Activated CD8-positive, alpha-beta memory T cell treated with anti-CD3 and anti-CD28 coated beads, Interleukin-2, amount 50 U/mL, for 24 hours (primary cell): ENCODE measurements around the gene MSL1.

ENCODE experiments used
- DNase-seq: peaks from one replicate; pipeline ENCODE4 v3.0.0-alpha.2; 2020; ENCODE audit errors: extremely low read depth

MSL1 gene

GRCh38 chr17:40104594-40105486 lies 16.9 kb upstream of the MSL1 start:
- no peak for DNase-seq

DNA sequence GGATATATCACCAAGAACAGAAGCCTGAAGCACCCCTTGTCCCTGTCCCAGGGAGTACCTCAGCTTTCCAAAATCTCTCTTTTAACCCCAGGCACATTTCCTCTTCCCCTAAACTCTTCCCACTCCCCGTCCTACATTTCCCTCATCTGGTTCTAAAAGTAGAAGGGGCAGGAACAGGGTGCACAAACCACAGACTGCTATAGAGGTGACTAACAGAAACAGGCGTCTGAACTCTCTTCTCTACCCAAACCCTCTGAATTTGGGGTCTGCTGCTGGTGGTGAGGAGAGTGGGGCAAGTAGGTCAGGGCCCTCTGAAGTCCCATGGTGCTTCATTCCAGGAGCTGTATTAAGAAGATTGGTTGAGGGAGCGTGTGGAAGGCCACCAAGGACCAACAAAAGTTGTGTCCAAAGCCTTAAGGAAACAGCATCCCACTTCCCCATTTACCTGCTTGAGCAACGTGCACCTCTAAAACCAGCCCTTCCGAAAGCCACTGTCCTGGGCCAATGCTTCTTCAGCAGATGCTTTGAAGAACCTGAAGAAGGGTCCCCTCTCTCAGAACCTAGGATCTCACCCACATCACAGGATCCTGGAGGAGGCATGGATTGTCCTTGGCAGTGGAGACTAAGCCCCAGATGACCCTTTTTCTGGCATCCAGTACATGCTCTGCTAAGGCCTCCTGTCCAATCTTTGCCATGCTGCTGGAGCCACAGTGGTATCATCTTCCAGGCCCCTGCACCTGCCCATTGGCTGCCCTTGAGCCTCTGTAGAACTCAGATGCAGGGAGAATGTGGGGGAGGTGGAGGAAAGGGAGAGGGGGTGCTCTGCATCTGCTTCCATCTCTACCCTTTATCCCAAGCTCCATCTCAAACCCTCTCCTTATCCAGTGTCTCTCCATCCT lies 15.7 kb upstream of the MSL1 start:
- DNase-seq: no peak

DNA sequence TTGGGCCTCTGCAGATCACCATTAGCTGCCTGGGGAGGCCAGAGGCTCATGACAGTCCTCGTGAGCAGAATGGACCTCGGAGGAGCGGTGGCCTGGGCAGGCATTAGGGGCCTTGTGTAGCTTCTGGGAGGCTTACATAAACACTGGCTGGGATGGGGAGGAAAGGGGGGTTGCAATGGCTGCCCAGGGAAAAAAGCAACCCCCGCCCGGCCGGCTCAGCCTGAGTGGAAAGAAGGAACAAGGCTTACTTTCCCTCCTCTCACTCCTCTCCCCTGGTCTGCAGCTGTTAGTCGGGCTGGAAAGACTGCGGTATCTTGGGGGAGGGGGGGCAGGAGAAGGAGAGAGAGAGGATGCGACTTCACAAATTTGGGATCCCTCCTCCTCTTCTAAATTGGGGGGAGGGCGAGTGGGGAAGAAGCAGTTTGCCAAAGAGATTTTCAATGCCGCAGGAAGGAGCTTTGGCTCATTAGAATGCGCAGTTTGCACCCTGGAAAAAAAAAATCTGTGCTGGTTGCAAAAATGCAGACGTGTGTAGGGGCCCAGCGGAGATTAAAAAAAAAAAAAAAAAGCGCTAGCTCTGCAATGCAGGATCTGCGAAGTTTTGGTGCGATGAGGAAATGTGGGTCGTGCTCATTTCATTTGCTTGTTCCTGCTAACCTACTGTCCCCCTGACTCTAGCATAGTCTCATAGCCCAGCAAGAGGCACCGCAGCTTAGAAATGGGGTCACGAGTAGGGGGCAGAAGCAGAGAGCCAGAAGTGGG lies 14.8 kb upstream of the MSL1 start:
- DNase-seq: no peak

GRCh38 chr17:40107522-40108174 lies 14.1 kb upstream of the MSL1 start:
- no peak for DNase-seq

DNA sequence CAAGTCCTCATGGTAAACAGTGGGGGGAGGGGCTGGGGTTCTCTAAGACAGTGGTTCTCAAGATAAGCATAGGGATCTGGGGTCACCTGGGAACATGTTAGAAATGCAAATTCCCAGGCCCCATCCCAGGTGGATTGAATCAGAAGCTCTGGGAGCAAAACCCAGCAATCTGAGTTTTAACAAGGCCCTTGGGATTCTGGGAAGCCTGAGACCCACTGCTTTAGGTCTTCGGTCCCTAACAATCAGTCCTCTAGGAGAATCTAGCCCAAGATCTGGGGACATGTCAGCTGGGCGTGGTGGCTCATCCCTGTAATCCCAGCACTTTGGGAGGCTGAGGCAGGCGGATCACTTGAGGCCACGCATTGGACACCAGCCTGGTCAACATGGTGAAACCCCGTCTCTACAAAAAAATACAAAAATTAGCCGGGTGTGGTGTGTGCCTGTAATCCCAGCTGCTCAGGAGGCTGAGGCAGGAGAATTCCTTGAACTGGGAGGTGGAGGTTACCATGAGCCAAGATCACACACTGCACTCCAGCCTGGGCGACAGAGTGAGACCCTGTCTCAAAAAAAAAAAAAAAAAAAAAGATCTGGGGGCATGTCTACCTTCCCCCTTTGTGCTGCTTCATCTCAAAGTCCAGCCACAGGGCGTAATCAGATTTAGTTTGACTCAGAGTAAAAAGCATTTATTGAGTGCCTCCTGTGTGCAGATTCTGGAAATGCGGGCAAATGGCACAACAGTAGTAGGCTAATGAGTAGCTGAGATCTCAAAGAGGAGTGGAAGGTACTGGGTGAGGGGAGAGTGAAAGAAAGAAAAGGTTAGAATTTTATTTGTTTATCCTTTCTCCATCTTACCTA lies 12.6 kb upstream of the MSL1 start:
- no peak for DNase-seq

DNA sequence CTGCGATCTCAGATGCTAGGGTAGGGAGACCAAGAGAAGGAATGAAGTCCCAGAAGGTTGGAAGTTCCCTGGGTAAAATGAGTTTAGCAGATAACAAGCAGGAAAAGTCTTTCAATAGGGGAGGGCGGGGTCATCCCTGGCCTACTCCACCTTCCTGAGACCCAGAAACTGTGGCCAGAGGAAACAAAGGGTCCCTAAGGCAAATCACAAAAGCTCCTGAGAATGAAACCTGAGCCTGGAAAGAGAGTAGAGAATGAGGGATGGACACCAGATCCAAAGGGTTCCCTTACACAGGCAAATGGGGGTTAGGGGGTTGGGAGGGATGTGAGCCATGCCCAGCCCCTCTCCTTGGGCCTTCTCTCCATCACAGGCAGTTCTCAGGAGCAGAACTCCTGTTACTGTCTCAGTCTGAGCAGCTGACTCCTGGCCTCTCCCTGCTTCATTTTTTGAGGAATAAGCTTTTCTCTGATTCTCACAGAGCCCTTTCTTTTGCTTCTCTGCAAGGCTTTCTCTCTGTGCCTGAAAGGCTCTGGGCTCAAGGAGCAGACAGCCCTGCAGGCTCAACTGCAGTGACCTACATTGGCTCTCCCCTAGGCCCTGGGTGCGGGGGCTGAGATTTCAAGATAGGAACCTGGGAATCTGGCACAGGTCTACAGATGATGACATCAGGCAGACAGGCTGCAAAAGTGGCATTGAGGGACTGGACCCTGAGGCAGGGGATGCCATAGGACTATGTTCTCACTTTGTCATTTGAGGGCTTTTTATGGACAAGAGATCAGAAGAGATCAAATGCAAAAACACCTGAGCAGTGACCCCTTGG lies 11.5 kb upstream of the MSL1 start:
- no peak for DNase-seq

DNA sequence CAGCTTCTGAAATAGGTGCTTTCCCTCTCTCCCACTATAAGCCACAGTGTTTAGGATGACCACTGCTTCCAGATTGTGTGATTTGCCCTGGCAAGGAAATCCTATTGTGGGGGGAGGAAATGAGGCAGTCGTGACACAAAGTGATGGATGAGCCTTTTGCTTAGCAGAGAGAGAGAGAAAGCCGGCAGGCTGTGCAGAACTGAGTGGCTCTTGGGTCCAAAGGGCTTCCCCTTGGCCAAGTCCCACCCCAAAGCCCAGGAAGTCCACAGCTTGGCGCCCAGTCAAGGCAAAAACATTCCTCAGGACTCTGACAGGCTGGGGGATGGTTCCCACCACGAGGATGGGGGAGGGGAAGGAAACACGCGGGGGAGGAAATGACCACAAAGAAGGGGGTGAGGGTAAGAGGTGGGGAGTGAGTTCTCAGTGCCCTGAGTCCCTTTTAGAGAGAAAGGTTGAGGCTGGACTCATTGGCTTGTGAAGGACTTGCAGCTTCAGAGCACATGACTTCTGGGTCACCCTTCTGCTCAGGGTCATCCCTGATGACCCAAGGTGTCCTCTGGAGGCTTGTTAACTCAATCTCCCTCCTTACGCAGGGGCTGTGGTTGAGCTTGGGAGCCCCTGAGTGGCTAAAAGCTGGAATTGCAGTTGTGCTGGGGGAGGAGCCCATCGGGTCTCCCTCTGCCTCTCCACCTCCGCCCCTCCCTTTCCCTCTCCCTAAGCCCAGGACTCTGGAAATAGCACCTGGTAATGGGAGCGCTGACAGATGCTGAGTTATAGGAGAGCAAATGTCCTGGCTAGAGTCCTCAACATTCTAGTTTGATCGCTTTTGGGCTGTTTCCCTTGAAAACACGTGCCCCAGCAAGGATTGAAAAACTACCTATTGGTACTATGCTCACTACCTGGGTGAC lies 10.3 kb upstream of the MSL1 start:
- DNase-seq: no peak

DNA sequence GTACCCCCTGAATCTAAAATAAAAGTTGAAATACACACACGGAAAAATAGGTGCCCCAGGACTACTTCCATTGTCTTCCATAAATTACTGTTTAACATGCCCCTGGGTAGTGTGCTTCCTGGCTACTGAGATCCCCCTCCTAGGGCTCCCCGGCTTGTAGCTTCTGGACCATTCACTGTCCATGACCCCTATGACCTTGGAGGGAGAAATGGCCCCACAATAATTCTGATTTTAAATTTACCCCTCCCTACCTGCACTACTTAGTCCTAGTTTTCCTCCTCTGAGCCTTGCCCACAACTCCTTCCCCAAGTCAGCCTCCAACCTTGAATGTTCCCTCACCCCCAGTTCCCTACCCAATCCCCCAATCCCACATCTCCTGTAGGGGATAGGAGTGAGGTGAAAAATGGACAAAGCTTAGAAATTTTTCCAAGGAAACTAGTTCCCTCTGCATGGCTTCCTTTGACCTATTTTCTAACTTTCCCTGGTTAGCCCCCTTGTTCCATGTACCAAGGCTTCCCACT lies 9.5 kb upstream of the MSL1 start:
- DNase-seq: no peak

- no peak for DNase-seq
Observed at GRCh38 chr17:40112718-40113109, 9.1 kb upstream of the MSL1 start.

DNA sequence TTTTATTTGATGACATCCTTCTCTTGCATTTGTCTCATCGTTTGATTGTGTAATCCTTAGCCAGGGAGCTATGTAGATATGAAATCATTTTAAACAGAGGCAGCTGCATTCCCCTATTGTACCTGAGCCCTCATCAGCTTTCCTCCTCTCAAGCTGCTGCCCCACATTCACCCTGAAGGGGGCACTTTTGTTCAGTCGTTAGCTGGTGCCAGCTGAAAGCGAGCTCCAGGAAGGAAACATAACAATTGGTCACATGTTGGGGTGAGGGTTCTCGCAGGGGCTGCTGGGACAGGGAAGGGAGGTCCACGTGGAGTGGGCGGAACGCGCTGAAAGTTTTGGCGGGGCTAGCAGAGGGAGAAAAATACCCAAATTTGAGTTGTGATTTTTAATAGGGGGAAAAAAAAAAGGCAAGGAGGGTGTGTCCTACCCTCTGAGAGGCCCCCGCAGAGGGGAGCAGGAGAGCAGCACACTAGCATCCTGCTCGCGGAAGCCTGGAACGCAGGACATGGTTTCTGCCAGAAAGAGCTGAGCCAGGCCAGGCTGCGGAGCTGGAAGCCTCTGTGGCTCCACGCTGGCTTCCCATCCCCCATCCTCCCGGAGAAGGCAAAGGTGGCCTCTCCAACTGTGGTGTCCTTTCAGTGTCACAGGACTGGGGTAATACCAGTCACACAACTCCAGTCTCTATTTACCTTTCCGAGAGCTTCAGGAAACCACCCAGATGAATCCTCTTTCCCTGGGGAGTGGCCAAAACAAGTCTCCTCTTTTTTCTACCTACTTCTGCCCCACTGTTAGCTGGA lies 8.5 kb upstream of the MSL1 start:
- peak; percentile 90 for DNase-seq

DNA sequence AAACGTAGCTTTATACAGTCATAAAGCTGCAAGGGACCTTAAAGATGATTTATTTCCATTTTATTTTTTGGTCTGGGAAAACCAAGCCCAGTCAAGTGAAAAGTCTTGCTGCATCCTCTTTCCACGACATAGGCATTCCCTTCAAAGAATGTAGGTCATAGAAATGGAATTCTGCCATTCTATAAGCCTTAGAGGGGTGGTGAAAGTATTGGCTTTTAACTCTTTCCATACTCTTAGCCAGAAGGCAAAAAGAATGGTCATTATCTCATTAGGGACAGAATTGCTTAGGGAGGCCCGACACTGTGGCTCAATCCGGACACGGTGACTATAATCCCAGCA lies 7.9 kb upstream of the MSL1 start:
- DNase-seq: no peak

DNA sequence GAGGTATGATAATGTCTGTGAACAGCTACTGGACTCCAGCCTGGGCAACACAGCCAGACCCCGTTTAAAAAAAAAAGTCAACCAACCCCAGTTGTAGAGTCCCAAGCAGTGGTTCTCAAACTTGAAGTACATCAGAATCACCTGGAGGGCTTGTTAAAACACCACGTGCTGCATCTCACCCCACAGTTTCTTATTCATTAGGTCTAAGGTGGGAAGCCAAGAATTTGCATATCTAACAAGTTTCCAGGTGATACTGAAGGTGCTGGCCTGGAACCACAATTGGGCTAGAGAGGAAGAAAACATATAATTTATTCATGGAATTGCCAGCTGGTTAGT lies 6.7 kb upstream of the MSL1 start:
- DNase-seq: no peak

- no peak for DNase-seq
Observed at GRCh38 chr17:40122136-40122998, 596 bp downstream of the MSL1 start.

- no peak for DNase-seq
Observed at GRCh38 chr17:40122999-40123810, 1.4 kb downstream of the MSL1 start.

DNA sequence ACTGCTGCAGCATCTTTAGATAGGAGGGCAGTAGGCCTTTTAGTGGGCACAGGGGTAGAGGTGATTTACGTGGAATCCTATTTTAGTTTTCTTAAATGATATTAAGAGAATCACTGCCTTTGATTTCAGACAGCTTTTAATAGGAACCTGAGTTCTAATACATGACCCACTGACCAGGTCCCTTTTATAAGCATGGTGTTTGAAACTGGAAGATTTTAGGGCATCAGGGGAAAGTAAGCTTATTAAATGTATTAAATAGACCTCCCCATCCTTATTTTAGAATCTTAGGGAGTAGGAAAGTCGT lies 2.0 kb downstream of the MSL1 start:
- DNase-seq: no peak
